ENCODE data around the gene PRPF8.

The PRPF8 gene

GRCh38 chr17:1624650-1625049, 60.0 kb downstream of the PRPF8 start:
- Histone ChIP-seq H3K9me3 (ENCODE audit: insufficient read depth, low read depth, low read length) (no peaks in the 10 kb centered on the region), H3K4me3 (ENCODE audit: low read length, poor library complexity, severe bottlenecking) (no peak overlapping the region), H2AFZ (ENCODE audit: low read length) (no peak overlapping the region), H3K36me3 (ENCODE audit: insufficient read depth, low read length) (no peaks in the 10 kb centered on the region), H3F3A (ENCODE audit: low read depth) (peaks cover 3% of the 10 kb centered on the region; the same call in 1 of the 2 replicates), H3K9ac (ENCODE audit: low read depth, low read length, poor library complexity, severe bottlenecking) (no peak overlapping the region), H3K4me2 (ENCODE audit: low read depth, low read length, poor library complexity, severe bottlenecking) (peak overlapping the region; percentile 86), H3K4me1 (ENCODE audit: insufficient read depth, low read length, poor library complexity, severe bottlenecking) (peaks cover 38% of the 10 kb centered on the region), H3K27me3 (ENCODE audit: insufficient read depth, low read length, poor library complexity, severe bottlenecking) (no peaks in the 10 kb centered on the region), H4K20me1 (ENCODE audit: insufficient read depth, low read length, poor library complexity, severe bottlenecking) (no peaks in the 10 kb centered on the region), H3K9me2 (replicated peaks; ENCODE audit: low read depth, low read length) (no peaks in the 10 kb centered on the region), H3K79me2 (ENCODE audit: insufficient read depth, low read length) (peaks cover 53% of the 10 kb centered on the region; the same call in 1 of the 2 replicates)
- TF ChIP-seq EZH2phosphoT487 (IDR thresholded peaks at IDR 0.05; ENCODE audit: borderline replicate concordance) (no peak), CTCF (conservative IDR thresholded peaks at IDR 0.05; ENCODE audit: low read length) (no peak)

- no peak overlapping the region for H3K9ac ChIP-seq (ENCODE audit: low read depth, low read length, poor library complexity, severe bottlenecking)
These were observed 61.5 kb downstream of the PRPF8 start for GRCh38 chr17:1623057-1623630.

GRCh38 chr17:1621273-1621954, 63.3 kb downstream of the PRPF8 start:
- Histone ChIP-seq H3K27me3 (ENCODE audit: insufficient read depth, low read length, poor library complexity, severe bottlenecking) (no peaks in the 10 kb centered on the region), H2AFZ (ENCODE audit: low read length) (no peak overlapping the region), H3K4me3 (ENCODE audit: low read length, poor library complexity, severe bottlenecking) (no peak overlapping the region), H3K9ac (ENCODE audit: low read depth, low read length, poor library complexity, severe bottlenecking) (peak overlapping the region; percentile 2), H3K4me1 (ENCODE audit: insufficient read depth, low read length, poor library complexity, severe bottlenecking) (peaks cover 17% of the 10 kb centered on the region), H3K36me3 (ENCODE audit: insufficient read depth, low read length) (no peaks in the 10 kb centered on the region), H4K20me1 (ENCODE audit: insufficient read depth, low read length, poor library complexity, severe bottlenecking) (no peaks in the 10 kb centered on the region), H3K4me2 (ENCODE audit: low read depth, low read length, poor library complexity, severe bottlenecking) (no peak overlapping the region), H3F3A (ENCODE audit: low read depth) (no peaks in the 10 kb centered on the region), H3K79me2 (ENCODE audit: insufficient read depth, low read length) (peaks cover 36% of the 10 kb centered on the region; the same call in 1 of the 2 replicates), H3K9me3 (ENCODE audit: insufficient read depth, low read depth, low read length) (no peaks in the 10 kb centered on the region), H3K9me2 (replicated peaks; ENCODE audit: low read depth, low read length) (no peaks in the 10 kb centered on the region)
- no peak for TF ChIP-seq CTCF (conservative IDR thresholded peaks at IDR 0.05; ENCODE audit: low read length)
- no peak for TF ChIP-seq EZH2phosphoT487 (IDR thresholded peaks at IDR 0.05; ENCODE audit: borderline replicate concordance)

More at GRCh38 chr17:1623057-1623630, 61.5 kb downstream of the PRPF8 start:
- Histone ChIP-seq H3K4me1 (ENCODE audit: insufficient read depth, low read length, poor library complexity, severe bottlenecking) (peaks cover 32% of the 10 kb centered on the region), H3K9me2 (replicated peaks; ENCODE audit: low read depth, low read length) (no peaks in the 10 kb centered on the region), H3F3A (ENCODE audit: low read depth) (peaks cover 3% of the 10 kb centered on the region; the same call in 1 of the 2 replicates), H2AFZ (ENCODE audit: low read length) (no peak overlapping the region), H3K4me3 (ENCODE audit: low read length, poor library complexity, severe bottlenecking) (no peak overlapping the region), H3K9me3 (ENCODE audit: insufficient read depth, low read depth, low read length) (no peaks in the 10 kb centered on the region), H3K79me2 (ENCODE audit: insufficient read depth, low read length) (peaks cover 53% of the 10 kb centered on the region; the same call in 1 of the 2 replicates), H3K4me2 (ENCODE audit: low read depth, low read length, poor library complexity, severe bottlenecking) (no peak overlapping the region), H4K20me1 (ENCODE audit: insufficient read depth, low read length, poor library complexity, severe bottlenecking) (no peaks in the 10 kb centered on the region), H3K27me3 (ENCODE audit: insufficient read depth, low read length, poor library complexity, severe bottlenecking) (no peaks in the 10 kb centered on the region), H3K36me3 (ENCODE audit: insufficient read depth, low read length) (no peaks in the 10 kb centered on the region)
- TF ChIP-seq CTCF (conservative IDR thresholded peaks at IDR 0.05; ENCODE audit: low read length) (no peak), EZH2phosphoT487 (IDR thresholded peaks at IDR 0.05; ENCODE audit: borderline replicate concordance) (no peak)

All from Loucy (cell line).